Right ventricle myocardium superior (tissue), 1 donor: ENCODE results near the gene CXCR6. TPM values are rescaled to one million over a fixed set of nuclear protein-coding genes. Genes with fewer than 3 reads are reported as not detected.

Experiments
- ATAC-seq: fragments of 200-7000 bp; cut with Tn5 transposase; one replicate; pipeline ENCODE4 v1.9.1; 2020; ENCODE audit warnings: mild to moderate bottlenecking; ENCODE audit not compliant: poor library complexity
- DNase-seq: peaks from one replicate; pipeline ENCODE4 v3.0.0-alpha.2; 2020
- intact Hi-C: fragments of 100-400 bp; cut with DNase I; formaldehyde crosslinking; loops from one replicate; pipeline ENCODE4 v1.11.2; 2022
- total RNA-seq: library from RNA; stranded (reverse); fragmentation: NEBNext Ultra II Directional; extraction: Animal tissue kit (Norgen Biotek cat#: 25700); gene quantifications from one replicate; pipeline ENCODE4 v1.2.1, GENCODE V29; 2021
- donor health status: DM: no; HTN: yes; CAD: no; lungs with severe emphysema.

CXCR6 gene
- total RNA-seq, 1 donor from 2014 or later, result 0.22 TPM

DNA sequence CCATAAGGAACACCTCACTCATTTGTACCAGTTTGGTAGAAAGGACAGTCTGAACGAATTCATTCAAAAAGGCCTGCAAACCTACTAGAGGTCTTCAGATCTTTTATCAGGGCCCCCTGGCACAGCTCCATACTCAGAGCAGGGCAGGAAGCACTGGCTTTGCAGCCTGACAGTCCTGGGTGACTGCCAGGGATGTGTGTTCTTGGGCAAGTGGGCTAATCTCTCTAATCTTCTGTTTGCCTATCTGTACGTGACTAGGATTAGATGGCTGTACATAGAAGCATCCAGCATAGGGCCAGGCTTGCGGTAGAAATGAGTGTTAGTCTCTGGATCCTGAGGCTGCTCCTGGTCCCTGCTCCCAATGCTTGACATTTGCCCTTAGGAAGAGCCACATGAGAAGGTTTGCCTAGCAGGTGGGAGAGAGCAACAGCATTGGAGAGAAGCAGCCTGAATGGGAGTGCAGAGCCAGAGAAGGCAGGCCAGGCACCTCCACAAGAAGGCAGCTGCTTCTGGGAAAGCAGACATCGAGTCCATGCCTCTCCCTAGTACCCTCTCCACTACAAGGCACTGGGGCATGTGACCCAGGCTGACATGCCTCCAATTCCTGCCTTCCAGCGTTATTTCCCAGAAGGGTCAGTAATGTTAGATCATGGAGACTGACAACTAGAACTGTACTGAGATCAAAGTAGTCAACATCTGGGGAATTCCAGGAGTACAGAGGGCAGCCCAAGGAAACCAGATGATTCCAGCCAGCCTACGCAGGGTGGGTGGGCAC lies 1.0 kb upstream of the CXCR6 start:
- intact Hi-C loops, result no loop called here
- DNase-seq (no peak), ATAC-seq (no peak)

DNA sequence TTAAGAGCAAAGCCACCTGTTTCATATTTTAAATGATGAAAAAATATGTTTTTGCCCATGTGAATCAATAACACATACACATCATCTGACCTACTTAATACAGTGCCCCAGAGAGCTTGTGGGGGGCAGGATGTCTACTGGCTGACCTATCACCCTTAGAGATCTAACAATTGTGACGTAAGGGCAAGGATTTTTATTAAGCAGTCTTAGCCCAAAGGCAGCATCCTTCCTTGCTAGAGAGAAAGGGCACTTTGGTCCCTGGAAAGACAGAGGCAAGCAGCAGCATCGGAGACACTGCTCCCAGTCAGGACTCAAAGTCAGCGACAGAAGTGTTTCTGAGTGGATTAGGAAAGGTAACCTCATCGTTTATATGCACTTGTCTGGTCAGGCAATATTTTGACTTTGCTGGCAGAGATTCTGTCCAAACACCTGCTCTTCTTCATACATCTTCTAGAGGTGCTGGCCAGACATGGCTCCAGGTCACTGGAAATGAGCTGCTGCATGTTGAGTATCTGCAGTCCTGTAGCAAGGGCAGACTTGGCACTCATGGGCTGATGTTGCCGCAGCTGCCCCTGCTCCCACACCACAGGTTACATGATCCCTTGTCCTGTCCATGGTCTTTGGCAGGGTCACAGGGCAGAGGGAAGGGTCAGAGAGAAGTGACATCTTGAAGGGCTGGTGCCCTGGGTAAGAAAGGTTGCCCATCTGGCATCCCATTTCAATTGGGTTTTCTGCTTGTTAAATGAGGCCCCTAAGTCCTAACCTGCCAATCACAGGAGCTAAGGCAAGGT lies 1.8 kb downstream of the CXCR6 start:
- DNase-seq (no peak), ATAC-seq (no peak)
- intact Hi-C loops, result no loop called here

DNA sequence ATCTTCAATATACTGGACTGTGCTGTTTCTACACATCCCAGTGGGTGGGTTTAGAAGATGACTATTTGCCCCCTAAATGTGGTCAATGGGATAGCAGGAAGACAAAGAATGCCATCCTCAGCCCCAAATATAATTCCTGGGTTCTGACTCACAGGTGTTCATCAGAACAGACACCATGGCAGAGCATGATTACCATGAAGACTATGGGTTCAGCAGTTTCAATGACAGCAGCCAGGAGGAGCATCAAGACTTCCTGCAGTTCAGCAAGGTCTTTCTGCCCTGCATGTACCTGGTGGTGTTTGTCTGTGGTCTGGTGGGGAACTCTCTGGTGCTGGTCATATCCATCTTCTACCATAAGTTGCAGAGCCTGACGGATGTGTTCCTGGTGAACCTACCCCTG lies 3.0 kb downstream of the CXCR6 start:
- no peak for ATAC-seq
- intact Hi-C loops, result no loop called here
- no peak for DNase-seq

DNA sequence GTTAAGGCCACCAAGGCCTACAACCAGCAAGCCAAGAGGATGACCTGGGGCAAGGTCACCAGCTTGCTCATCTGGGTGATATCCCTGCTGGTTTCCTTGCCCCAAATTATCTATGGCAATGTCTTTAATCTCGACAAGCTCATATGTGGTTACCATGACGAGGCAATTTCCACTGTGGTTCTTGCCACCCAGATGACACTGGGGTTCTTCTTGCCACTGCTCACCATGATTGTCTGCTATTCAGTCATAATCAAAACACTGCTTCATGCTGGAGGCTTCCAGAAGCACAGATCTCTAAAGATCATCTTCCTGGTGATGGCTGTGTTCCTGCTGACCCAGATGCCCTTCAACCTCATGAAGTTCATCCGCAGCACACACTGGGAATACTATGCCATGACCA lies 3.6 kb downstream of the CXCR6 start:
- intact Hi-C loops, result no loop called here
- ATAC-seq (no peak), DNase-seq (no peak)

DNA sequence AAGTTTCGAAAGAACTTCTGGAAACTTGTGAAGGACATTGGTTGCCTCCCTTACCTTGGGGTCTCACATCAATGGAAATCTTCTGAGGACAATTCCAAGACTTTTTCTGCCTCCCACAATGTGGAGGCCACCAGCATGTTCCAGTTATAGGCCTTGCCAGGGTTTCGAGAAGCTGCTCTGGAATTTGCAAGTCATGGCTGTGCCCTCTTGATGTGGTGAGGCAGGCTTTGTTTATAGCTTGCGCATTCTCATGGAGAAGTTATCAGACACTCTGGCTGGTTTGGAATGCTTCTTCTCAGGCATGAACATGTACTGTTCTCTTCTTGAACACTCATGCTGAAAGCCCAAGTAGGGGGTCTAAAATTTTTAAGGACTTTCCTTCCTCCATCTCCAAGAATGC lies 4.1 kb downstream of the CXCR6 start:
- intact Hi-C loops, result no loop called here
- peak; percentile 33 for ATAC-seq
- DNase-seq, result no peak

DNA sequence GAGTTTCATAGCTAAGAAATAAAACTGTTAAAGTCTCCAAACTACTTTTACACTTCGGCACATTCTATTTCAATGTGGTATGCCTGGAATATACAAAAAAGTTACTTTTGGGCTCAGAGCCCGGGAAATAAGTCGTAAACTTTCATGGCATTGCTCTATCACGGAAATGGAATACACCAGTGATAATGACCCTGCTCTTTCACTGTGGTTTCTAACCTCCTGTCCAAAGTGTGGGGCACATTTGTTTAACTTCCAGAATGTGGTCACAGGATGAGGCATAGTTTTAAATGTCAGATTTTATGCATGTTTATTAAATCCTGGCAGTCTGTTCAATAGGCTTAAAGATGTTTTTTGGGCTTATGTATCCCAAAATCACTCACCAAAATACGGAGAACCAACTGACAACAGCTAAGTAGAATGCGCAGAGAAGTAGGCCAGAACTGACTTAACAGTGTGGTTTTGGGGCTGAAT lies 5.1 kb downstream of the CXCR6 start:
- intact Hi-C loops, result no loop called here
- DNase-seq (no peak), ATAC-seq (no peak)

DNA sequence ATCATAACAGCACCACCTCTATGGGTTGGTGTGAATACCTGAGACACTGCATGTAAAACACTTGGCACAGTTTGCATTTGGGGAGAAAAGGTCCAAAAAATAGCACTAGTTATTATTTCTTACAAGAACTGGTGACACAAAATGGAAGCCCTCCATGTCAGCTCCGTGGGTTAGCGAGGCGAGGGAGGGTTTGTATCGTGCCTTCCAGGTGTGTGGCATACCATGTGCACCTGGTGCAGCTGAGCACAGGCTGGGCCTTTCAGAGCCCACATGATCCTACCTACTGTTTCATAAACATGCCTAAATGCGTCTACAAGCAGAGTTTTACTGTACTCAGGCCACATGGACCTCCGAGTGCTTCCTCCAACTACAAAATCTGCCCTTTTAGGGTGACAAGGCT lies 5.6 kb downstream of the CXCR6 start:
- DNase-seq, result no peak
- no peak for ATAC-seq
- intact Hi-C loops, result no loop called here

DNA sequence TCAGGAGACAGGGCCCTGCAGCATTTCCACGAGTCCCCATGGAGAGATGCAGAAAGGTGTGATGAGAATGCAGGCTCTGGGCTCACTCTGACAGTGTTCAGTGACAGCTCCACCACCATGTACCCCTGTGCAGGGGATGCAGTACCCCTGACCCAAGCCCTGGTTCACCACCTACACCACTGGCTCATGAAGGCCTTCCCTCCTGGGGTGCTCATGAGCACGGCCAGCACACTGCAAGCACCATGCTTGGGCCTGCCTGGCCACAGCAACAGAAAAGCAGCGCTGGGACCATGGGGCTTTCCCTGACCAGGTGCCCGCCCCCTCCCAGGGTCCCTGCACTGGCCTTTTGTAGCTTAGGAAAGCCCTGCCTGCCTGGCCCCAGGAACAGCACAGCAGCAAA lies 6.2 kb downstream of the CXCR6 start:
- DNase-seq, result no peak
- ATAC-seq, result no peak
- intact Hi-C loops, result no loop called here

DNA sequence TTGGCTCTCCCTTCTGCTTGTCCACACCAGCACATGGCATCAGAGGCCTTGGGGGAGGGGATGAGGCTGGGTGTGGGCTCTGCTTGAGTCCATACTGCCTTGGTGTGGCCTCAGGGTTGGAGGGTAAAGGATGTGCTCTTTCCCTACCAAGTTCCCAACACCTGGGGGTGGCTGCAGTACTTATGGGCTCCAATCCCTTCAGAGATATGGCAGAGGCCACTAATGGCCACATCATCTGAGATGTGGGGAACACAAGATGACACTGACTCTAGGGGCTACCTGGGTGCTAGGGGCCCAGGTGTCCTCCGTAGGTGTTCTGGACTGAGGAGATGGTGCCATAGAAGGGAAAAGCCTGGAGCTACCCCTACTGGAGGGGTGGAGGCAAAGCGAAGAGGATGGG lies 6.9 kb downstream of the CXCR6 start:
- intact Hi-C loops, result no loop called here
- DNase-seq, result no peak
- no peak for ATAC-seq

DNA sequence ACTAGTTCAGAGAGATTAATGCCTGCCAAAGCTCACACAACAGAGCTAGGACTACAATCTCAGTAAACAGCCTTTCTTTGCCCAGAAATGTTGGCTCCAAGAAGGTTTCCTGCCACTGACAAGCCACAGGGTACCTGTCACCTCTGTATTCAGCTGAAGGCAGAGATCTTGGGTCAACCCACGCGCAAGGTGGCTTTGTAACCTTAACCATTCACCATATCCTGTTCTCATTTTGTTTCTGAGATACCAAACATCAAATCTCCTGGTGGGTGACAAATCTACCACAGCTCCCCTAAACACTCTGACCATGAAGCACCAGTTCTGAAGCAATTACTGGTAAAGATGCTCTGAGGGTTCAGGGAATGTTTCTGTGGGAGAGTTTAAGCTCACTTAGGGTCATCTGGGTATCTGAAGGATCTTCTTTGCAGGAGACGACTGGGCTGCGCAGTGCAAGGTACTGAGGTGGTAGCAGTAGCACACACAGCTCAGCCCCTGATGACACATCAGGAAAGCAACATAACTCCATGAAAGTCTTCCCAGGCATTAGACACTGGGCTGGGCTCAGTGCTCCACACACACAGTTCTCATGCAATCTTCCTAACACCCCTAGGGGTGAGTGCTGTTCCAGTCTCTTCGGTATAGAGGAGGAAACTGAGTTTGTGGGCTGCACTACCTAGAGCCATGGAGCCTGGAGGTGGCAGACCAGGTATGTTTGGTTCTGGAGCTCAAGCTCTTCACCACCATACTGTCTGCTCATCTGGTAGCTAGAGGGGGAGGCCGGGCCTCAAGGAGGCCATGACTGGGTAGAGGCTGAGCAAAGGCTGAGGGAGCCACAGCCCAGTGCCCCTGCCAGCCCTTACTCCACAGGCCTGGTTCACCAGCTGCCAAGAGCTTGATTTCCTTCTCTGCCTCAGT lies 7.7 kb downstream of the CXCR6 start:
- DNase-seq (no peak), ATAC-seq (no peak)
- intact Hi-C loops, result no loop called here

DNA sequence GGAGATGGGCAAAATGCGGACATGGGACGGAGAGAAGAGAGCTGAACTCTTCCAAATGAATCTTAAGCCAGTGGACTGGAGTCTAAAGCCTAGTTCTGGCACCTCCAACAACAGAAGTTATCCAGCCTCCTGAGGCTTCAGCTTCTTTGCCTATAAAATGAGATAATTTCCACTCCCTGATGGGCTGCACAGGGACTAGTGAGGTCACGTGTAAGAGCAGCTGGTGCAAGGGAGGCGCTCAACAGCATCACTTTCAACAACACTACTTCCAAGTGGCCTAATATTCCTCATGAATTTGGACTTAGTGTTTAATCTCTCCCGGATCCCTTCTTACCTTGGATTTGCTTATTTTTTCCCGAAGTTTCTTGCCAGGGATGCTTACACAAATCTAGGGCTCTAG lies 8.7 kb downstream of the CXCR6 start:
- ATAC-seq, result peak; percentile 16
- intact Hi-C loops, result no loop called here
- DNase-seq, result no peak

DNA sequence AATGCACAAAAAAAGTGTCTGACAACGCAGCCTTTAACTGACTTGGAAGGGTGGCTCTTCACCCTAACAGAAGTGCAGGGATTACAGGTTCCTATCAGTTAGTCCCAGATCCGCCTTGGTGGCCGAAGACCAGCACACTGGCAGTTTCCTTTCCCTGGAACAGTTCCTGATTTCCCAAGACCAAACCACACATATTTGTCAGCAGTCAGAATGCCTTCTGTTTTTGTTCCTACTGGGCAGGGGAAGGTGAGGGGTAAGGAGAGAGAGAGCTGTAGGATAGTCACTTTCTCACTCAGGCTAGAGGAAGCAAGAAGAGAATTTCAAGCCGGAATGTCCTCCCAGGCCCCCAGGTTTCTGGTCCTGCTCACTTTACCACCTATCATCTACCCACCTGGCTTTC lies 9.2 kb downstream of the CXCR6 start:
- intact Hi-C loops, result no loop called here
- DNase-seq (no peak), ATAC-seq (no peak)

DNA sequence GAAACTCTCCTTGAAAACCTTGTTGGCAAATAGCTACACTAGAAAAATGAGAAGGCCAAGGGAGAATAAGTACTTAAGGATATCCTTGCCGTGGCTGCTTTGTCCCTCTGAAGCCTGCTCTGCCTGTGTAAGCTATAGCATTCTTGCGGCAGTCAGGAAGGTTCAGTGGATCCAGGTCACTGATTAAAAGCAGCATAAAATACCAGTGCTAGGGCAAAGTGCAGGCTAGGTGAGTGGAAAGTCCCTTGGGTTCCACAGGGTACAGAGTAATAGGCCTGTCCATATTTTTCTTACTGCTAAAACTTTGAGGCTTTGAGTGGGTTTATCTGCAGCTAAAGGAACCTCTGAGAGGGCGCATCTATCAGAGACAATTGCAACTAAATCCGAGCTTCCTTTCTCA lies 10.3 kb downstream of the CXCR6 start:
- ATAC-seq (no peak), DNase-seq (no peak)
- intact Hi-C loops, result no loop called here

DNA sequence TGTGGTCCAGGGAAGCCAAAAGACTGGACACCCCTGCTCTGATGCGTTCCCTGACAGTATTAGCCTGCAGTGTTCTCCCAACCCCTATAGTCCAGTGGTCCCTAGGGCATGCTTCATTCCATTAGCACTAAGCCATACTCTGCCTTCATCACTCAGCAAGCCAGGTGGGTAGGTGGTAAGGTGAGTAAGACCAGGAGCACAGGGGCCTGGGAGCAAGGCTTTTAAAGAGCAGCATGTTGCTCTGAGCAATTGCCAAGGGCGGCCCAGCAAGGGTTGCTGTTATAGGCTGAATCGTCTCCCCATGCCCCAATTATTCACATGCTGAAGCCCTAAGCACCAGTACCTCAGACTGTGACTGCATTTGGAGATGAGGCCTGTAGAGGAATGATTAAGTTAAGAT lies 11.0 kb downstream of the CXCR6 start:
- DNase-seq (no peak), ATAC-seq (no peak)
- intact Hi-C loops, result no loop called here

DNA sequence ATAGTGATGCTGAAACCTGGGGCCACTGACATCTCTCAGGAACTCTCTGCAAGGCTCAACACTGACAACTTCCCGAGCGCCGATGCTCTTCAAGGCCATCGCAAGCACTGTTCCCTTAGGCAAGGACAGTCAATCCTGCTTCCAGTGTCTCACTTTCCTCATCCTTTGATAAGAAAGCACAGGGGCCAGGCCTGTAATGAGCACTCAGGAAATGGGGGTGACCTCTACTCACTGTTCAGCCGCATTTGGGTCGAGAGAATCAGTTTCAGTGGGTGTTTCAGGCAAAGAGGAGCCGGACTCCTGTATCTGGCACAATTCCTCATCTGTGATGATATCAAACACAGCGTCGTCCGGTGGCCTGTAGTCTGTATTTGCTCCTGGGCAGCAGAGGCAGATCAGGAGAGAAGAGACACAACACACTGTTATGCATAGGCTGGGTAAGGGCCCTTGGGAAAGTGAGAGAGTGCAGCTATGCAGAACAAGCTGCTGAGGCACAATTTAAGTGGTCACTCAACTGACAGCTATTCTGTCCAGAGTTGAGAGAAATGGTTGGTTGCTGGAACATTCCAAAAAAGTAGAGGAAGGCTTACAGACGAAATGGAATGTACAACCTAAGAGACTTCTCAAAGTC lies 11.9 kb downstream of the CXCR6 start:
- ATAC-seq (no peak), DNase-seq (no peak)
- intact Hi-C loops, result no loop called here

DNA sequence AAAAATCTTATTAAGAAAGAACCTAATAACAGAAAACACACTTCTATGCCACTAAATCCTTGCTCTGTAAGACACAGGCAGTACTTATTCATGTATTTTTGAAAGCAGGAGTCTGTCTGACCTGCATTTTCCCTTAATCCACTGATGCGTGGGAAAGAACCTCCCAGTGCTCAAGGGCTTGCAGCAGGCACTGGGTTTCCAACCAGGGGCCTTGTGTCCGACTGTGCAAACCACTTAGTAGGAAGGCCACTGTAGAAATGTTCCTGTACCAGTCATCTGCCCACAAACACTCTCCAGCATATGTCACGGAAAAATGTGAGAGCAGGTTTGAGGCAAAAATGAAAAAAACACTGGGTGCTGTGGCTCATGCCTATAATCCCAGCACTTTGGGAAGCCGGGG lies 12.4 kb downstream of the CXCR6 start:
- intact Hi-C loops, result no loop called here
- DNase-seq (no peak), ATAC-seq (no peak)

DNA sequence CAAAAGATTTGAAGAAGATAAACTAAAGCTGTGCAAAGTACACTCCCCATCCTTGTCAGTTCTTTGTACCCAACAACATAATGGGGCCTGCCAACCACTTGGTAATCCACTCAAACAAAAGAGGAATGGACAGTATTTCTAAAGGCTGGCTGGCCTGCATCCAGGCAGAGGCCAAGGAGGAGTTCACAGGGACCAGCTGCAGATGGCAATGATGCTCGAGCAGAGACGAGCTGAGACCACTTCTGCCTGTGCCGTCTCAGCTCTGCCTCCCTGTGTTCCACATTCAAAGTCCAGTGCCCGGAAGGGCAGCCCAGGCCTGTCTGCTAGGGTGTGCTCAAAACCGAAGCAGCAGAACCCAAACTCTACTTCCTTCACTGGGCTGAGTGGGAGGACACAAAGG lies 14.3 kb downstream of the CXCR6 start:
- intact Hi-C loops, result no loop called here
- ATAC-seq, result peak; percentile 36

DNA sequence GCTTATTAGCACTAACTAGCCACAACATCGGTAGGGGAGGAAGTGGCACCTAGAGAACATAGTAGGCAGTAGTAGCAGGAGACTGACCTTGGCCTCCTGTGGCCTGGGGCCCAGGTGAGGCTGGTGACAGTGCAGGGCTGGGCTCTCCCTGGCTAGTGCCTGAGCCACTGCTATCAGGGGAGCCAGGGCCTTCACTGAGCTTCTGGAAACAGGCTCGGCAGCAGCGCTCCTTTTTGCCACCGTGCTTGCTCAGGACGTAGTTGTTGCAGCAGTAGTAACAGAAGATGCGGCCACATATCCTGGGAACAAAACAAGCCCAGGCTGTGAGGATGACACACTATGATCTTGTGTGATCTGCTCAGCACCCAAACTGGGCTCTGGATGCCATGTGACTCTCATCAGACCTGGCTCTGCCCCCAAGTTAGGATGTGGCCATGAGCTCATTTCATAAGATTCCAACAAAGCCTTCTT lies 15.1 kb downstream of the CXCR6 start:
- intact Hi-C loops, result no loop called here
- ATAC-seq, result peak; percentile 51

More for the DNA sequence above, 14.3 kb downstream of the CXCR6 start:
- DNase-seq, result no peak

DNA sequence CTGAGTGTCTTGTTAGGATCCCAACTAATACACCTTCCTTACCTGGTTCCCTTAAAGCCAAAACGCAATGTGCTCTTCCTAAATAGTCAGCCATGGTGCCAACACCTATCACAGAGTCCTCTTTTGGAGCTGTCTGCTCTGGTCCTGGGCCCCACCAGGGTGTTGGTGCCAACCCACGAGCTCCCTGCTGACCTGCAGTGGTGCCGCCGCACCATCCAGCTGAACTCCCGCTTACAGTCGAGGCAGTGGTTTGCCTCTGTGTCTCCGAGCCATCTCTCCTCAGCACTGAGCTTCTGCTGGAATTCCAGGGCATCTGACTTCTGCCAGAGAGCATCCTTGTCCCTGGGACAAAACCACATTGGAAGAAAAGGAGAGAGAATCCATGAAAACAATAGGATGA lies 15.9 kb downstream of the CXCR6 start:
- intact Hi-C loops, result no loop called here
- DNase-seq (no peak), ATAC-seq (no peak)

More for the DNA sequence above, 15.1 kb downstream of the CXCR6 start:
- no peak for DNase-seq
